Osteoblast (primary cell): ENCODE measurements around the gene LRRC10. TPM values are rescaled to one million over a fixed set of nuclear protein-coding genes. Genes with fewer than 3 reads are reported as not detected.

Experiments used
- DNase-seq: peaks from one replicate; pipeline ENCODE4 v3.0.0; 2011; ENCODE audit warnings: low spot score, mixed read lengths; ENCODE audit not compliant: insufficient read length; ENCODE audit errors: missing footprints
- H2AFZ ChIP-seq: 2 replicates; pipeline ENCODE4 v1.6.0; 2011; ENCODE audit warnings: mild to moderate bottlenecking, low read length
- H3K27ac ChIP-seq: 2 replicates; pipeline ENCODE4 v1.5.1; 2011; ENCODE audit warnings: mild to moderate bottlenecking, low read depth, low read length, moderate library complexity
- H3K27me3 ChIP-seq: 2 replicates; pipeline ENCODE4 v1.6.0; 2012; ENCODE audit warnings: mild to moderate bottlenecking, control low read depth, inconsistent platforms, low read length, moderate library complexity; ENCODE audit not compliant: insufficient read depth
- H3K36me3 ChIP-seq: 2 replicates; pipeline ENCODE4 v1.5.1; 2011; ENCODE audit warnings: mild to moderate bottlenecking, low read length, control low read depth, moderate library complexity; ENCODE audit not compliant: insufficient read depth
- H3K4me1 ChIP-seq: 2 replicates; pipeline ENCODE4 v1.5.1; 2011; ENCODE audit warnings: mild to moderate bottlenecking, low read length, control low read depth, moderate library complexity; ENCODE audit not compliant: insufficient read depth
- H3K4me2 ChIP-seq: 2 replicates; pipeline ENCODE4 v1.6.0; 2011; ENCODE audit warnings: mild to moderate bottlenecking, low read length; ENCODE audit not compliant: insufficient read depth
- H3K4me3 ChIP-seq: fragments of 200-600 bp; sonication (generic); 3 replicates; pipeline ENCODE4 v1.5.1; 2012; ENCODE audit warnings: mild to moderate bottlenecking, low read length, inconsistent platforms; ENCODE audit not compliant: insufficient read depth
- H3K79me2 ChIP-seq: 2 replicates; pipeline ENCODE4 v1.6.0; 2012; ENCODE audit warnings: mild to moderate bottlenecking, low read length, control low read depth, inconsistent platforms; ENCODE audit not compliant: insufficient read depth
- H3K9me3 ChIP-seq: 2 replicates; pipeline ENCODE4 v1.5.1; 2011; ENCODE audit warnings: low read depth, low read length, control low read depth
- H4K20me1 ChIP-seq: 2 replicates; pipeline ENCODE4 v1.6.0; 2012; ENCODE audit warnings: mild to moderate bottlenecking, low read length, control low read depth; ENCODE audit not compliant: insufficient read depth
- CTCF ChIP-seq: IDR thresholded peaks from 2 replicates; pipeline ENCODE4 v1.5.1; 2011; ENCODE audit warnings: mild to moderate bottlenecking, low read depth, low read length, moderate library complexity; ENCODE audit errors: extremely low read depth
- total RNA-seq: library from RNA; depleted of rRNA; stranded (reverse); fragments of >200 nt; gene quantifications from 2 replicates; pipeline ENCODE4 v1.2.3, GENCODE V29; 2012

The LRRC10 gene
- not detected in 2 replicates for total RNA-seq

GRCh38 chr12:69610729-69611128 is at the start of gene LRRC10:
Gene LRRC10 (minus strand): TSS chr12:69610907. CDS start chr12:69610838, 69 bp downstream.
- H3K27ac ChIP-seq = no peak within 1 kb of the TSS
- H3K27me3 ChIP-seq = peaks cover 14% of the 10 kb centered on the region
- TF ChIP-seq CTCF = no peak
- H4K20me1 ChIP-seq = no peaks in the 10 kb centered on the region
- H3K4me2 ChIP-seq = no peak within 1 kb of the TSS
- no peaks in the 10 kb centered on the region for H3K36me3 ChIP-seq
- H2AFZ ChIP-seq = no peak within 1 kb of the TSS
- DNase-seq = no peak
- no peaks in the 10 kb centered on the region for H3K79me2 ChIP-seq
- no peaks in the 10 kb centered on the region for H3K4me1 ChIP-seq
- no peak within 1 kb of the TSS for H3K4me3 ChIP-seq
- H3K9me3 ChIP-seq = no peaks in the 10 kb centered on the region

- TF ChIP-seq CTCF = no peak
Measured at GRCh38 chr12:69660164-69660863, 49.6 kb upstream of the LRRC10 start.

GRCh38 chr12:69658203-69658602 is 47.5 kb upstream of the LRRC10 start:
- Histone ChIP-seq H3K4me2 (no peak overlapping the region), H3K27me3 (no peaks in the 10 kb centered on the region), H4K20me1 (no peaks in the 10 kb centered on the region), H3K79me2 (no peaks in the 10 kb centered on the region), H3K4me1 (peaks cover 31% of the 10 kb centered on the region), H3K4me3 (no peak overlapping the region), H3K36me3 (no peaks in the 10 kb centered on the region), H3K27ac (peak overlapping the region; percentile 32), H2AFZ (no peak overlapping the region), H3K9me3 (no peaks in the 10 kb centered on the region)
- no peak for TF ChIP-seq CTCF
- DNase-seq = no peak

More at GRCh38 chr12:69660164-69660863, 49.6 kb upstream of the LRRC10 start:
- Histone ChIP-seq H3K27ac (no peak overlapping the region), H3K36me3 (no peaks in the 10 kb centered on the region), H4K20me1 (no peaks in the 10 kb centered on the region), H3K9me3 (no peaks in the 10 kb centered on the region), H3K4me2 (no peak overlapping the region), H3K4me1 (peaks cover 23% of the 10 kb centered on the region), H2AFZ (no peak overlapping the region), H3K79me2 (no peaks in the 10 kb centered on the region), H3K4me3 (no peak overlapping the region), H3K27me3 (no peaks in the 10 kb centered on the region)
- DNase-seq = no peak

GRCh38 chr12:69657376-69658137 is 46.9 kb upstream of the LRRC10 start:
- peak overlapping the region; percentile 32 for H3K27ac ChIP-seq
- no peaks in the 10 kb centered on the region for H3K27me3 ChIP-seq
- peak overlapping the region; percentile 20 for H3K4me2 ChIP-seq
- H2AFZ ChIP-seq = peak overlapping the region; percentile 85
- H3K4me3 ChIP-seq = no peak overlapping the region
- no peak for DNase-seq
- no peaks in the 10 kb centered on the region for H3K9me3 ChIP-seq
- H3K79me2 ChIP-seq = no peaks in the 10 kb centered on the region
- TF ChIP-seq CTCF = no peak
- H4K20me1 ChIP-seq = no peaks in the 10 kb centered on the region
- H3K36me3 ChIP-seq = no peaks in the 10 kb centered on the region
- H3K4me1 ChIP-seq = peaks cover 31% of the 10 kb centered on the region
